Trophoblast cell (in vitro differentiated cells and primary cell): ENCODE results near the gene TFB2M.

Experiments used
- DNase-seq, 2 donors: peaks; one replicate each; pipeline ENCODE4 v3.0.0-alpha.2; 2016
- H2AFZ ChIP-seq: 2 replicates; pipeline ENCODE4 v1.6.1; 2013; ENCODE audit warnings: low read length, moderate library complexity, mild to moderate bottlenecking; ENCODE audit not compliant: insufficient read depth, poor library complexity
- H2AK5ac ChIP-seq: 2 replicates; pipeline ENCODE4 v1.6.1; 2013; ENCODE audit warnings: mild to moderate bottlenecking, low read length
- H2BK120ac ChIP-seq: 2 replicates; pipeline ENCODE4 v1.6.1; 2013; ENCODE audit warnings: low read length, mild to moderate bottlenecking, moderate library complexity; ENCODE audit not compliant: insufficient read depth, poor library complexity
- H2BK12ac ChIP-seq: 2 replicates; pipeline ENCODE4 v1.6.1; 2013; ENCODE audit warnings: mild to moderate bottlenecking, low read length, moderate library complexity
- H2BK5ac ChIP-seq: 2 replicates; pipeline ENCODE4 v1.6.1; 2013; ENCODE audit warnings: low read length, low read depth, moderate library complexity, mild to moderate bottlenecking; ENCODE audit not compliant: poor library complexity
- H3K14ac ChIP-seq: 2 replicates; pipeline ENCODE4 v1.6.1; 2013; ENCODE audit warnings: mild to moderate bottlenecking, low read length
- H3K18ac ChIP-seq: 2 replicates; pipeline ENCODE4 v1.6.1; 2013; ENCODE audit warnings: mild to moderate bottlenecking, low read length
- H3K23ac ChIP-seq: 2 replicates; pipeline ENCODE4 v1.6.1; 2013; ENCODE audit warnings: low read length
- H3K27ac ChIP-seq: 2 replicates; pipeline ENCODE4 v1.5.1; 2013; ENCODE audit warnings: low read depth, mild to moderate bottlenecking, inconsistent platforms, low read length, moderate library complexity
- H3K27me3 ChIP-seq: 2 replicates; pipeline ENCODE4 v1.6.1; 2013; ENCODE audit warnings: inconsistent platforms, mild to moderate bottlenecking, low read length, moderate library complexity; ENCODE audit not compliant: insufficient read depth
- H3K36me3 ChIP-seq, 2 experiments: 1 replicate in 1 of 2; 2 replicates in 1 of 2; pipeline ENCODE4 v1.6.1; 2013; ENCODE audit warnings: low read length in 2 of 2, mild to moderate bottlenecking in 2 of 2, moderate library complexity in 1 of 2; ENCODE audit not compliant: insufficient read depth in 2 of 2, control insufficient read depth in 1 of 2
- H3K4ac ChIP-seq: 2 replicates; pipeline ENCODE4 v1.6.1; 2013; ENCODE audit warnings: low read depth, mild to moderate bottlenecking, low read length, moderate library complexity
- H3K4me1 ChIP-seq, 2 experiments: 1 replicate in 1 of 2; 2 replicates in 1 of 2; pipeline ENCODE4 v1.6.1; 2013; ENCODE audit warnings: low read length in 2 of 2, mild to moderate bottlenecking in 2 of 2, moderate library complexity in 1 of 2; ENCODE audit not compliant: insufficient read depth in 2 of 2, control insufficient read depth in 1 of 2
- H3K4me2 ChIP-seq: 2 replicates; pipeline ENCODE4 v1.6.1; 2013; ENCODE audit warnings: inconsistent platforms, mild to moderate bottlenecking, low read length, moderate library complexity
- H3K4me3 ChIP-seq: 2 replicates; pipeline ENCODE4 v1.5.1; 2013; ENCODE audit warnings: mild to moderate bottlenecking, low read depth, low read length, inconsistent platforms
- H3K79me1 ChIP-seq: one replicate; pipeline ENCODE4 v1.6.1; 2013; ENCODE audit warnings: low read length
- H3K79me2 ChIP-seq: 2 replicates; pipeline ENCODE4 v1.6.1; 2013; ENCODE audit warnings: low read length, mild to moderate bottlenecking; ENCODE audit not compliant: control insufficient read depth, insufficient read depth, poor library complexity
- H3K9ac ChIP-seq: 2 replicates; pipeline ENCODE4 v1.6.1; 2013; ENCODE audit warnings: mild to moderate bottlenecking, low read length
- H3K9me3 ChIP-seq: 2 replicates; pipeline ENCODE4 v1.6.1; 2013; ENCODE audit warnings: low read depth, mild to moderate bottlenecking, control low read depth, inconsistent platforms, low read length; ENCODE audit not compliant: insufficient read depth
- H4K12ac ChIP-seq: 2 replicates; pipeline ENCODE4 v1.6.1; 2013; ENCODE audit warnings: low read depth, mild to moderate bottlenecking, low read length, moderate library complexity
- H4K8ac ChIP-seq: 2 replicates; pipeline ENCODE4 v1.6.1; 2013; ENCODE audit warnings: low read depth, mild to moderate bottlenecking, low read length, moderate library complexity
- H4K91ac ChIP-seq: one replicate; pipeline ENCODE4 v1.6.1; 2013; ENCODE audit warnings: low read depth, mild to moderate bottlenecking, low read length, moderate library complexity
- WGBS: extraction: QIAGEN DNeasy Blood & Tissue Kit; methylation state at CpG from one replicate; pipeline ENCODE4 v1.1.7; 2013; ENCODE audit warnings: missing lambda C conversion rate; ENCODE audit not compliant: insufficient read length, insufficient coverage; ENCODE audit errors: extremely low coverage; 5-methylcytosine and 5-hydroxymethylcytosine counted together

The TFB2M gene

DNA sequence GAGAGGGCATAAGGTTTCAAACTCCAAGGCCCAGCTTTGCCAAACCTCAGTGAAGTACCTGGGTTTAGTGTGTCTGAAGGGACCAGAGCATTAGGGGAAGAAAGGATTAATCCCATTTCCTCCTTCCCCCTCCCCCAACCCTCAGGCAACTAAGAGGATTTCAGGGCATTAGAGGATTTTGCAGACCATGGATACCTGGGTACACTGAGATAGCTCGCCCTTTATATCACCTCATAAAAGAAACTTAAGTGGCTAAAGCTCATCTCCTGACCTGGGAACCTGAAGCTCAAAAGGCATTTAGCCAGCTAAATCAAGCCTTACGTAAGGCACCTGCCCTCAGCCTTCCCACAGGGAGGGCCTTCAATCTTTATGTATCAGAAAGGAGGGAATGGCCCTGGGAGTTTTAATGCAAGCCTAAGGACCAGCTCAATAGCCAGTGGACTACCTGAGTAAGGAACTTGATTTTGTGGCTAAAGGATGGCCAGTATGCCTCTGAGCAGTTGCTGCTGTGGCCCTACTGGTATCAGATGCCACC is 32.6 kb downstream of the TFB2M start:
- Histone ChIP-seq H3K9ac (no peak overlapping the region), H3K4me3 (no peak overlapping the region), H3K36me3 (no peaks in the 10 kb centered on the region), H3K79me1 (no peaks in the 10 kb centered on the region), H4K12ac (no peak overlapping the region), H3K18ac (no peak overlapping the region), H2BK120ac (no peak overlapping the region), H2BK5ac (no peak overlapping the region), H2AFZ (no peak overlapping the region), H3K27me3 (no peaks in the 10 kb centered on the region), H4K91ac (no peak overlapping the region), H3K4me1 (no peaks in the 10 kb centered on the region), H2AK5ac (no peak overlapping the region), H2BK12ac (no peak overlapping the region), H3K14ac (no peak overlapping the region), H3K4ac (no peak overlapping the region), H3K4me2 (no peak overlapping the region), H4K8ac (no peak overlapping the region), H3K79me2 (no peaks in the 10 kb centered on the region), H3K23ac (no peak overlapping the region), H3K9me3 (peaks cover 2% of the 10 kb centered on the region), H3K27ac (no peak overlapping the region)
- WGBS, result no CpG with 5 or more reads among the region's 2 CpGs
- DNase-seq, result no peak

DNA sequence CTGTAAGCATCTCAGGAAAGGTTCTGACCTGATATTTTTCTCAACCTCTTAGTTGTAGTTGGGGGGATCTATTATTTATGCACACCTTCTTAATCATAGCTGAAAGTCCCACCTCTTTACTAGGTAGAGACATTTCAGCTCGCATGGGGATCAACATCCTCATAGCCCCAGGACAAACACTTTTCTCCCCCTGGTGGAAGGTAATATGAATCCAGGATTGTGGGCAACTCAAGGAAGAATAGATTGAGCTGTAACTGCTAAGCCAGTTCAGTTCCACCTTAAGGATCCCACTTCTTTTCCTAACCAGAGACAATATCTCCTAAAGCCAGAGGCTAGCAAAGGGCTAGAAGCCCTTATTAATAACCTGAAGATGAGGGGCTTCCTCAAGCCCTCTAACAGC is 33.5 kb downstream of the TFB2M start:
- no peak overlapping the region for H4K12ac ChIP-seq
- no peak overlapping the region for H3K4me2 ChIP-seq
- H2AFZ ChIP-seq, result no peak overlapping the region
- no peak overlapping the region for H3K18ac ChIP-seq
- H3K27ac ChIP-seq, result no peak overlapping the region
- no peak overlapping the region for H2BK120ac ChIP-seq
- WGBS, result no CpG with 5 or more reads among the region's 1 CpG
- H3K79me1 ChIP-seq, result no peaks in the 10 kb centered on the region
- no peaks in the 10 kb centered on the region for H3K79me2 ChIP-seq
- H3K23ac ChIP-seq, result no peak overlapping the region
- H3K36me3 ChIP-seq, result no peaks in the 10 kb centered on the region
- H2BK12ac ChIP-seq, result no peak overlapping the region
- H3K14ac ChIP-seq, result no peak overlapping the region
- H2AK5ac ChIP-seq, result no peak overlapping the region
- H3K4ac ChIP-seq, result no peak overlapping the region
- H4K91ac ChIP-seq, result no peak overlapping the region
- no peak overlapping the region for H3K9ac ChIP-seq
- no peaks in the 10 kb centered on the region for H3K4me1 ChIP-seq
- H2BK5ac ChIP-seq, result no peak overlapping the region
- no peak overlapping the region for H3K4me3 ChIP-seq
- H3K27me3 ChIP-seq, result no peaks in the 10 kb centered on the region
- no peak for DNase-seq
- peaks cover 2% of the 10 kb centered on the region for H3K9me3 ChIP-seq
- H4K8ac ChIP-seq, result no peak overlapping the region

DNA sequence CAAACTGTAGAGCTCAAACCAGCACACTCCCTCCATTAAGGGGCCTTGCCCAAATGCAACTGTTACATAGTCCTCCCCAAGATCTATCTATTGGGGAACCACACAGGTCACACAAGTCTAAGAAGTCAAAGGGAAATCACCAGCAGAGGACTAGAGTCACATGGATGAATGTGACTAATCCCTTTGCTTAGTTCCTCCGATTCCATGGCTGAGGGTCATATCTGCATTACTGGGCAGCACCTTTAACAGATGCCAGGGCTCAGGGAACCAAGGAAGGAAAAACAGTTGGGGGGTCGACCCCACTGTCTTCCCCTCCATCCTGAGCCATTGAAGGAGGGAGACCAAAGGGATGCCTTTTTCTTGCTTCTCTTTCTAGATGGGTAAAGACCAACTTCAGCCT is 35.6 kb downstream of the TFB2M start:
- Histone ChIP-seq H2BK120ac (no peak overlapping the region), H2BK5ac (no peak overlapping the region), H2AK5ac (no peak overlapping the region), H3K23ac (no peak overlapping the region), H4K12ac (no peak overlapping the region), H3K18ac (no peak overlapping the region), H3K14ac (no peak overlapping the region), H4K91ac (no peak overlapping the region), H3K27me3 (no peaks in the 10 kb centered on the region), H3K4ac (no peak overlapping the region), H3K27ac (no peak overlapping the region), H3K79me1 (no peaks in the 10 kb centered on the region), H3K4me3 (no peak overlapping the region), H2BK12ac (no peak overlapping the region), H3K9ac (no peak overlapping the region), H4K8ac (no peak overlapping the region), H3K9me3 (peaks cover 4% of the 10 kb centered on the region), H3K4me1 (no peaks in the 10 kb centered on the region), H3K36me3 (no peaks in the 10 kb centered on the region), H3K79me2 (no peaks in the 10 kb centered on the region), H3K4me2 (no peak overlapping the region), H2AFZ (no peak overlapping the region)
- no CpG with 5 or more reads among the region's 2 CpGs for whole genome bisulfite sequencing
- DNase-seq, result no peak

DNA sequence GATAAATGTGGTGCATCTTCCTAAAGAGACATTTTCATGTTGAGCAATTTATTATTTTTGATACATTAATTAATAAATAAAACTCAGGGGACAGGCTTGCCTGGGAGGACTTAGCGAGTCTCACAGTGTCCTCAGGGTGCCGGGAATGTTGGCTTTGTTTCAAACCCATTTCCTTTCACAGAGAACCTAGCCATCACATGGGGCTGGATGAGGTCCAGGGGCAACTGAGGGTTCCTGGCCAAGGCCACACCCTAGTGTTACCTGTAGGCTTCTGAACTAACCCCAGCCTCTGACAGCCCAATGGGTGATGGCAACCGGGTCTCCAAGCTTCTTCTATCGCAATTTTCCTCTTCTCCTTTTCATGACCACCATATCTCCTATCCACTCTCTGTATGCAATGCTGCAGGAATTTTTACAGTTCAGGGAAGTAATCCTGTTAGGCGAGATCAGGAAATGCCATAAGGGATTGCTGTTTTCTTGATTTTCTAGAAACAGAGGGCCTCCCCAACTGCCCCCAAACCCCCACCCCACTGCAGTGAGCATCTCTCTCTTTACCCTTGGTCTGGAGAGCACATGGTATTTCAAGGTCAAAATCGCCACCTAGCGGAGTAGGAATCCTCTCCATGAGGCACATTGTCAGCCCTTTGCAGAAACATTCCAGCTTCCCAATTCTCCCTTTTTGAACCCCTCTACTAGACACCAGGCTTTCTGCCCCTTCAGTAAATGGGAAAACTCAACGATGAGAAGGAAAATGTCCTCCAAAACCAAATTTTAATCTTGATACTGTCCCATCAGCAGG is 36.9 kb downstream of the TFB2M start:
- H2AFZ ChIP-seq, result no peak overlapping the region
- no peak overlapping the region for H3K4me3 ChIP-seq
- WGBS, result no CpG with 5 or more reads among the region's 8 CpGs
- no peak overlapping the region for H4K91ac ChIP-seq
- H3K9ac ChIP-seq, result no peak overlapping the region
- H2BK120ac ChIP-seq, result no peak overlapping the region
- H4K8ac ChIP-seq, result no peak overlapping the region
- no peak overlapping the region for H2BK12ac ChIP-seq
- no peaks in the 10 kb centered on the region for H3K36me3 ChIP-seq
- H3K23ac ChIP-seq, result no peak overlapping the region
- H3K9me3 ChIP-seq, result peaks cover 7% of the 10 kb centered on the region
- no peaks in the 10 kb centered on the region for H3K79me2 ChIP-seq
- no peaks in the 10 kb centered on the region for H3K4me1 ChIP-seq
- no peak overlapping the region for H3K14ac ChIP-seq
- H3K27ac ChIP-seq, result no peak overlapping the region
- DNase-seq, result no peak
- no peak overlapping the region for H4K12ac ChIP-seq
- no peak overlapping the region for H2BK5ac ChIP-seq
- no peak overlapping the region for H2AK5ac ChIP-seq
- H3K4ac ChIP-seq, result no peak overlapping the region
- H3K18ac ChIP-seq, result no peak overlapping the region
- H3K4me2 ChIP-seq, result no peak overlapping the region
- H3K79me1 ChIP-seq, result no peaks in the 10 kb centered on the region
- H3K27me3 ChIP-seq, result no peaks in the 10 kb centered on the region
